HG03575 (cell line): ENCODE data around the gene MYO16.

Experiments
- ATAC-seq: cut with Tn5 transposase; IDR thresholded peaks from one replicate; pipeline ENCODE4 v1.9.1; 2021; ENCODE audit not compliant: unreplicated experiment, insufficient number of reproducible peaks, low FRiP score; ENCODE audit errors: extremely low read depth

Gene MYO16

GRCh38 chr13:109123971-109124370 lies 494.6 kb downstream of the MYO16 start:
- no peak for ATAC-seq

DNA sequence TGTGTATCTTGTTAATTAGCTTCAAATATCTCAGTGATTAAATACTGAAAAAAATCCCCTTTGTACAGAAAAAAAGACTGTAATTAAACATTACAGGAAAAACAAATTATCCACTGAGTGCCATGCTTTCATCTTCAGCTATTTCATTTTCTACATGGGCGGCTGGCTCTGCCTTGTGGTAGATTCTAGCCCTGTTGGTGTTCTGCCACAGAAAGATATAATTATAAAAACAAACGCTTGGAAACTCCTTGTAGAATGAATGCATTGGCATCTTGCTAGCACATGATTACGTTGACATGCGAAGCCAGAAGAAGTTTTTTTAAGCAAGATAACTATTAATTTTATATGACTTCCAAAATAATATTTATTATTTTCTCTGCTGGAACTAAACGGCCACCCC lies 496.8 kb downstream of the MYO16 start:
- ATAC-seq = no peak

- ATAC-seq = no peak
Observed at GRCh38 chr13:109126891-109127641, 497.7 kb downstream of the MYO16 start.

- no peak for ATAC-seq
Observed at GRCh38 chr13:109128121-109128520, 498.7 kb downstream of the MYO16 start.

GRCh38 chr13:109130093-109130835 lies 500.9 kb downstream of the MYO16 start:
- ATAC-seq = no peak

DNA sequence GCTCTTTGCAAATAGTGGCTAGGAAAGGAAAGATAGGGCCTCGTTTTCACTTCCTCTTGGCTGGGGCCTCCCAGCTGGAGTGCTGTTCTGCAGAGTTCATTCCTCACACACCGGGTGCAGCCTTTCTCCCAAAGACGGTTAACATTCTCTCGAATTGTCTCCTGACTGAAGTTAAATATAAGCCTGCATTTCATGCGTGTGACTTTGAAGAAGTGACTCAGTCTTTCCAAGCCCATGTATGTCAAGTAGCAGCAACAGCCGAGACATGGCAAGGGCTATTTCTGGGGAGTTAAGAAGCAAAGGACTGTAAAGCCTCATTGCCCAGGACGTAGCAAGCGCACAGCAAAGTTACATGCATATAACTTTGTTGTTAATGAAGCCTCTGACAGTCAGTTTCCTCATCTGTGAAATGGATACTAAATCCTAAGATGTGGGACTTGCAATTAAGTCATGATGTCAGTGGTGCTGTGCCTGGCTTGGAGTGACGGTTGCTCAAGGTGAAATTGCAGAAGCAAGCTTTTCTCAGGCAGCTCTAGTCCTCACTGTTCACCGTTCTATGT lies 502.4 kb downstream of the MYO16 start:
- ATAC-seq = peak; percentile 87

DNA sequence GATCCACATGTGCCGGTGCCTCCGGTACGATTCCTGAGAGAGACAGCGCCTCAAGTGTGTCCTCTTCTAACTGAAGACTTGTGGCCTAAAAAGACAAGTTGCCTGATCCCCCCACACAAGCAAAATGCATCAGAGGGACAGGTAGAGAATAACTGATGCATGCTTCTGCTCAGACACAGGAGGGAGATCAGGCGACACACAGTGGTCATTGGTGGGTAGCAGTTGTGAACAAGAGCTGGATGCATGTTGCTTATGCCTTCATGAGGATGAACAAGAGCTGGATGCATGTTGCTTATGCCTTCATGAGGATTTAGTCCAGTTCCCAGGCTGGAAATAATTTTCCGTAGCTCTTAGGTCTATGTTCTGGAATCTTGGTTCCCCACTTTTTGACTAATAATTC lies 505.6 kb downstream of the MYO16 start:
- no peak for ATAC-seq

GRCh38 chr13:109136873-109137272 lies 507.5 kb downstream of the MYO16 start:
- ATAC-seq = no peak

DNA sequence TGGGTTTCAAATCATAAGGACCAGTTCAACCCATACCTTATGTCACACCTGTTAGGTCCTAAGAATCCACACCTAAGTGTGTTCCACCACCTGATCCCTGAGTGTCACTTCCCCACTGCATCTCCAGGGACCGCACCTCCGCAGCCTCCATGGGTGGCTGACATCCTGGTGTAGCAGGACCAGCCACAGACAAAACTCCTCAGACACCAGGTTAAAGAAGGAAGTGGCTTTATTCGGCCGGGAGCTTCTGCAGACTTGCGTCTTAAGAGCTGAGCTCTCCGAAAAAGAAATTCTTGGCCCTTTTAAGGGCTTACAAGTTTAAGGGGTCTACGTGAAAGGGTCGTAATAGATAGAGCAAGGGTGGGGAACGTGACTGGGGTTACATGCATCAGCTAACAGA lies 509.9 kb downstream of the MYO16 start:
- ATAC-seq = no peak

DNA sequence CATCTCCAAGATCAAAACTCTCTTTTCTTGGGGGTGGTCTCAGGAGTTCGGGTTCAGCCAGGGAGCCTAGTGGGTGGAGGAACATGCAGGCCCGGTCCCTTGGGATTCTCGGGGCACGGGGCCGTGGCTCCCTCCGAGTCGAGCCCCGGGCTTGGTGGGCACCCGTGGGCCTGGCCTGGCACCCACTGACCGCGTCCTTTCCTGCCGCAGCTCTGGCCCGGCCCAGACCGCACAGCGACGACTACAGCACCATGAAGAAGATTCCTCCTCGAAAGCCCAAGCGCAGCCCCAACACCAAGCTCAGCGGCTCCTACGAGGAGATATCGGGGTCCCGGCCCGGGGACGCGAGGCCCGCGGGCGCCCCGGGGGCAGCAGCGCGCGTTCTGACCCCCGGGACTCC lies 510.6 kb downstream of the MYO16 start:
- no peak for ATAC-seq

DNA sequence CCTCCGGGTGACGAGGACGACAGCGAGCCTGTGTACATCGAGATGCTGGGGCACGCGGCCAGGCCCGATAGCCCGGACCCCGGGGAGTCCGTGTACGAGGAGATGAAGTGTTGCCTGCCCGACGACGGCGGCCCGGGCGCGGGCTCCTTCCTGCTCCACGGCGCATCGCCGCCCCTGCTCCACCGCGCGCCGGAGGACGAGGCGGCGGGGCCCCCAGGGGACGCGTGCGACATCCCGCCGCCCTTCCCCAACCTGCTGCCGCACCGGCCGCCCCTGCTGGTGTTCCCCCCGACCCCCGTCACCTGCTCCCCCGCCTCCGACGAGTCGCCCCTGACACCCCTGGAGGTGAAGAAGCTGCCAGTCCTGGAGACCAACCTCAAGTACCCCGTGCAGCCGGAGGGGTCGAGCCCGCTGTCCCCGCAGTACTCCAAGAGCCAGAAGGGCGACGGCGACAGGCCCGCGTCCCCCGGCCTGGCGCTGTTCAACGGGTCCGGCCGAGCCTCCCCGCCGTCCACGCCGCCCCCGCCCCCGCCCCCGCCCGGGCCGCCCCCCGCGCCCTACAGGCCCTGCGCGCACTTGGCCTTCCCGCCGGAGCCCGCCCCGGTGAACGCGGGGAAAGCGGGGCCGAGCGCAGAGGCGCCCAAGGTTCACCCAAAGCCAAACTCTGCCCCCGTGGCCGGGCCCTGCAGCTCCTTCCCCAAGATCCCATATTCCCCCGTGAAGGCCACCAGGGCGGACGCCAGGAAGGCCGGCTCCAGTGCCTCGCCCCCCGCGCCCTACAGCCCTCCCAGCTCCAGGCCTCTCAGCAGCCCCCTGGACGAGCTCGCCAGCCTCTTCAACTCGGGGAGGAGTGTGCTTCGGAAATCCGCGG lies 511.3 kb downstream of the MYO16 start:
- no peak for ATAC-seq

DNA sequence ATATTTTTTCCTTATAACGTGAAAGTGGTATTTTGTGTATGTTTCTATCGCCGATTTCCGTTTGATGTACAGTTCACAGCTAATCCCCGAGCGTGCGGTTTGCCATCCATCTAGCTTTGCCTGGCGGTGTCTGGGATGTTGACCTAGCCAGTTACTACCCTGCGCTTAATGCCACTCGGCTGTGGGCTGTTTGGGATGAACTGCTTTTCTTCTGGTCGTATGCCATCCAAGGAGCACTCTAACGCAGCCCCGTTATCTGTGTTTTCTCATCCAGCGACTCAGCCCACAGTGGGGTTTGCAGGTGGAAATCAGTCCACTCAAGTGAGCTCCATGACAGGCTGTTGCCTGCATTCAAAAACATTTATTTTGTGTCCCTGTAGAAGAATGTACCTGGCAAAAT lies 512.3 kb downstream of the MYO16 start:
- ATAC-seq = no peak

GRCh38 chr13:109144693-109145437 lies 515.5 kb downstream of the MYO16 start:
- no peak for ATAC-seq

GRCh38 chr13:109145631-109146030 lies 516.2 kb downstream of the MYO16 start:
- ATAC-seq = peak; percentile 77

GRCh38 chr13:109146393-109146792 lies 517.0 kb downstream of the MYO16 start:
- no peak for ATAC-seq

GRCh38 chr13:109146912-109147647 lies 517.7 kb downstream of the MYO16 start:
- no peak for ATAC-seq

GRCh38 chr13:109148243-109148642 lies 518.8 kb downstream of the MYO16 start:
- no peak for ATAC-seq

DNA sequence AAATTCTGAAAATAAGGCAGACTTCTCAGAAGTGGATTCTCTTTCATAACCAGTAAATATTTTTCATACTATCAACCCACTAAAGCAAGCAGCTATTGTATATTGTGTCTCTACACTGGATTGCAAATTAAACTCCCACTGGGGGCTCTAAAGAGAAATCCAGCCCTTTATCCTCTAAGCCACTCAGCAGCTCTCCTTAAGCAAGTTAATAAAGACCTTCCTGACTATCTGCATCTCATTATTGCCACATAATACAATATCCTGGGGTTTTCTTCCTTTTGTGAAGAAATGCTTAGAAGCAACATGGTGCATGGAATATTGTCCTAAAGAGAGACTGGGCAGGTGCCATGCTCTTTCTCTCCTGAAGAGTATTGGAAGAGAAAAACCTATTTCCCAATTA lies 521.3 kb downstream of the MYO16 start:
- ATAC-seq = no peak
